ENCODE measurements around the gene RPS19BP1. TPM values are rescaled to one million over a fixed set of nuclear protein-coding genes. Genes with fewer than 3 reads are reported as not detected.

Gene RPS19BP1
- total and polyA plus RNA-seq, 2 of the 8 experiments (the other 6 are each of a cell fraction or from before 2014, with no cell fraction given): 77.9 to 97.9 TPM

DNA sequence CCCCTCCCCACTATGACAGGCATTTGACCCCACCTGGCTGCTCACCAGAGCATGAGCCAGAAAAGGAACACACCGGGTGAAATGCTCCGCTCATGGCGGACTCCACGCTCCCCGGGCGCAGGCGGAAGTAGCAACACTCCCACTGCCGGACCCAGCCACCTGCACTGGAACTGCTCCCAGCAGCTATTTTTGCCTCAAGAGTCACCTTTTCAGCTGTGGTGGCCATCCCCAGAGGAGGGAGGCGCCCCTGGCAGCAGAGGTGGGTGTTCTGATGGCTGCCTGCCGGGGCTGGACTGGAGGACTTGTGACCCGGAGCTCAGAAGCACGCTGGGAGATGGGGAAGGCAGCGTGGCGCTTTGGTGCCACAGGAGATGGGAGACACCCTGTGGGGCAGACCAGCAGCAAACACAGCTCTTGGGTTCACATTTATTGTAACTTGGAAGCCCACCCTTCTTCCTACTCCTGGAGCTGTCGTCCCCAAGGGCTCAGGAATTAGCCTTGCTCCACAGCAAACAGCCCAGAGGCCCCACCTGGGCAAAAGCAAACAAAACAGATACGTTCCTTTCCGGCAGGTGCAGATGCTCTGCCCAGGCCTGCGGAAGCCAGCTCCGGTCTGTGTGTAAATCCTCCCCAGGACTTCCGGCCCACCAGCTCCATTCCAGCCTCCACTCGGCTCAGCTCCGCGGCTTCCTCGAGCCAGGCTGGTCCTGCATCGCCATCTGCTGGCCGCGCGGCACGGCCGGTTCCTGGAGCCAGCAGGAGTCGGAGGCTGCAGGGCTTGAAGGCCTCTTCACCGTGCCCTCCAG is 3.7 kb downstream of the RPS19BP1 start (continued):
- TF ChIP-seq, protein P1, sequence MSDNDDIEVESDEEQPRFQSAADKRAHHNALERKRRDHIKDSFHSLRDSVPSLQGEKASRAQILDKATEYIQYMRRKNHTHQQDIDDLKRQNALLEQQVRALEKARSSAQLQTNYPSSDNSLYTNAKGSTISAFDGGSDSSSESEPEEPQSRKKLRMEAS (IDR thresholded peaks at IDR 0.05): peak; percentile 81
- TF ChIP-seq RBBP5 (IDR thresholded peaks at IDR 0.05; ENCODE audit: borderline replicate concordance, low read depth, low read length) (no peak), CBX5 (IDR thresholded peaks at IDR 0.05; ENCODE audit: low read depth, low read length) (no peak), SIN3A (conservative IDR thresholded peaks at IDR 0.05 in 1 of 2, IDR thresholded peaks at IDR 0.05 in 1 of 2; ENCODE audit: low read depth in 1 of 2, low read length in 2 of 2) (peak; percentile 19 to 92; a peak in 2 of 4 replicates), RXRA (IDR thresholded peaks at IDR 0.05; ENCODE audit: insufficient read depth, low read depth, low read length) (no peak; the same call in 1 of the 2 replicates), GTF2F1 (IDR thresholded peaks at IDR 0.05; ENCODE audit: borderline replicate concordance, low read depth, low read length) (peak; percentile 55; the same call in 1 of the 2 replicates), EGR1 (IDR thresholded peaks at IDR 0.05; ENCODE audit: borderline replicate concordance, low read depth, low read length) (peak; percentile 64; the same call in 1 of the 2 replicates), NANOG (IDR thresholded peaks at IDR 0.05; ENCODE audit: insufficient read depth, low read depth, low read length, poor library complexity, severe bottlenecking) (peak; percentile 6), CBX8 (IDR thresholded peaks at IDR 0.05; ENCODE audit: borderline replicate concordance, low read depth, low read length) (no peak), PHF8 (conservative IDR thresholded peaks at IDR 0.05; ENCODE audit: low read depth, low read length) (no peak), ASH2L (IDR thresholded peaks at IDR 0.05; ENCODE audit: low read length) (no peak), CHD2 (IDR thresholded peaks at IDR 0.05; ENCODE audit: low read length) (no peak), POLR2AphosphoS5 (IDR thresholded peaks at IDR 0.05; ENCODE audit: low read depth, low read length) (peak; percentile 36), SP2 (IDR thresholded peaks at IDR 0.05; ENCODE audit: low read length) (no peak), TEAD4 (IDR thresholded peaks at IDR 0.05; ENCODE audit: low read depth, low read length) (peak; percentile 88), SAP30 (IDR thresholded peaks at IDR 0.05; ENCODE audit: insufficient read depth, insufficient replicate concordance, low read length) (no peak), EZH2 (IDR thresholded peaks at IDR 0.05; ENCODE audit: low read depth, low read length, severe bottlenecking) (no peak)
- TF ChIP-seq, protein P2, sequence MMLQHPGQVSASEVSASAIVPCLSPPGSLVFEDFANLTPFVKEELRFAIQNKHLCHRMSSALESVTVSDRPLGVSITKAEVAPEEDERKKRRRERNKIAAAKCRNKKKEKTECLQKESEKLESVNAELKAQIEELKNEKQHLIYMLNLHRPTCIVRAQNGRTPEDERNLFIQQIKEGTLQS (IDR thresholded peaks at IDR 0.05; ENCODE audit: insufficient read depth, low read depth, low read length): no peak
- TF ChIP-seq, protein P3, sequence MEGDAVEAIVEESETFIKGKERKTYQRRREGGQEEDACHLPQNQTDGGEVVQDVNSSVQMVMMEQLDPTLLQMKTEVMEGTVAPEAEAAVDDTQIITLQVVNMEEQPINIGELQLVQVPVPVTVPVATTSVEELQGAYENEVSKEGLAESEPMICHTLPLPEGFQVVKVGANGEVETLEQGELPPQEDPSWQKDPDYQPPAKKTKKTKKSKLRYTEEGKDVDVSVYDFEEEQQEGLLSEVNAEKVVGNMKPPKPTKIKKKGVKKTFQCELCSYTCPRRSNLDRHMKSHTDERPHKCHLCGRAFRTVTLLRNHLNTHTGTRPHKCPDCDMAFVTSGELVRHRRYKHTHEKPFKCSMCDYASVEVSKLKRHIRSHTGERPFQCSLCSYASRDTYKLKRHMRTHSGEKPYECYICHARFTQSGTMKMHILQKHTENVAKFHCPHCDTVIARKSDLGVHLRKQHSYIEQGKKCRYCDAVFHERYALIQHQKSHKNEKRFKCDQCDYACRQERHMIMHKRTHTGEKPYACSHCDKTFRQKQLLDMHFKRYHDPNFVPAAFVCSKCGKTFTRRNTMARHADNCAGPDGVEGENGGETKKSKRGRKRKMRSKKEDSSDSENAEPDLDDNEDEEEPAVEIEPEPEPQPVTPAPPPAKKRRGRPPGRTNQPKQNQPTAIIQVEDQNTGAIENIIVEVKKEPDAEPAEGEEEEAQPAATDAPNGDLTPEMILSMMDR (IDR thresholded peaks at IDR 0.05; ENCODE audit: control extremely low read depth in 1 of 3, insufficient read depth in 1 of 3, low read depth in 1 of 3, low read length in 3 of 3): peak; percentile 98 to 100 (median 98)
